Fibroblast of pulmonary artery (primary cell): ENCODE measurements around the gene GNE.

Source experiments
- DNase-seq: peaks from one replicate; pipeline ENCODE4 v3.0.0-alpha.2; 2010; ENCODE audit warnings: low read depth
- H3K4me3 ChIP-seq: replicated peaks from 2 replicates; pipeline ENCODE4 v1.5.1; 2011; ENCODE audit warnings: low read depth, mild to moderate bottlenecking, control low read depth, low read length, moderate library complexity
- CTCF ChIP-seq: IDR thresholded peaks from 2 replicates; pipeline ENCODE4 v1.5.1; 2011; ENCODE audit warnings: mild to moderate bottlenecking, control low read depth, low read length, inconsistent platforms; ENCODE audit errors: missing control alignments

The GNE gene

GRCh38 chr9:36210722-36211121 is 47.5 kb downstream of the GNE start:
- no peak overlapping the region for H3K4me3 ChIP-seq
- no peak for TF ChIP-seq CTCF
- no peak for DNase-seq

GRCh38 chr9:36208521-36209253 is 49.6 kb downstream of the GNE start:
- no peak overlapping the region for H3K4me3 ChIP-seq
- no peak for TF ChIP-seq CTCF
- no peak for DNase-seq

- no peak overlapping the region for H3K4me3 ChIP-seq
- TF ChIP-seq CTCF = no peak
- DNase-seq = peak; percentile 58
Observed at GRCh38 chr9:36207546-36208012, 50.7 kb downstream of the GNE start.

GRCh38 chr9:36207016-36207415 is 51.2 kb downstream of the GNE start:
- no peak for DNase-seq
- no peak for TF ChIP-seq CTCF
- H3K4me3 ChIP-seq = no peak overlapping the region

- no peak for DNase-seq
- no peak overlapping the region for H3K4me3 ChIP-seq
- peak; percentile 28 for TF ChIP-seq CTCF
Observed at GRCh38 chr9:36204906-36205547, 53.2 kb downstream of the GNE start.

GRCh38 chr9:36194326-36195000 is 63.8 kb downstream of the GNE start:
- no peak for DNase-seq
- no peak for TF ChIP-seq CTCF
- peak overlapping the region; percentile 15 for H3K4me3 ChIP-seq
